ENCODE results near the gene RPS6KA5.
A peak's percentile ranks its signal among the peaks of the same experiment; 100 is the strongest.

Gene RPS6KA5

GRCh38 chr14:90911121-90911520, 149.3 kb downstream of the RPS6KA5 start:
- no peak overlapping the region for H4K91ac ChIP-seq (ENCODE audit: low read depth, low read length)
- H3K4me2 ChIP-seq (ENCODE audit: low read length) = no peak overlapping the region
- DNase-seq = no peak
- H3K27me3 ChIP-seq (ENCODE audit: insufficient read depth, low read length) = no peaks in the 10 kb centered on the region
- H3K18ac ChIP-seq (ENCODE audit: low read length) = no peak overlapping the region
- no peak overlapping the region for H3K23ac ChIP-seq (ENCODE audit: low read length)
- no peak overlapping the region for H3K9ac ChIP-seq (ENCODE audit: low read length)
- H2AK5ac ChIP-seq (ENCODE audit: low read length) = no peak overlapping the region
- no CpG with 5 or more reads among the region's 1 CpG for WGBS (ENCODE audit: extremely low coverage, insufficient coverage, insufficient read length)
- no peak overlapping the region for H2BK5ac ChIP-seq (ENCODE audit: low read depth, low read length, poor library complexity)
- no peak overlapping the region for H4K12ac ChIP-seq (ENCODE audit: low read depth, low read length)
- H3K79me1 ChIP-seq (ENCODE audit: low read length) = no peaks in the 10 kb centered on the region
- no peak overlapping the region for H3K14ac ChIP-seq (ENCODE audit: low read length)
- no peaks in the 10 kb centered on the region for H3K79me2 ChIP-seq (ENCODE audit: control insufficient read depth, insufficient read depth, low read length, poor library complexity)
- no peak overlapping the region for H4K8ac ChIP-seq (ENCODE audit: low read depth, low read length)
- H3K4ac ChIP-seq (ENCODE audit: low read depth, low read length) = no peak overlapping the region
- no peaks in the 10 kb centered on the region for H3K4me1 ChIP-seq (ENCODE audit: control insufficient read depth in 1 of 2, insufficient read depth in 2 of 2, low read length in 2 of 2)
- H2BK12ac ChIP-seq (ENCODE audit: low read length) = no peak overlapping the region
- H3K4me3 ChIP-seq (ENCODE audit: low read depth, low read length) = no peak overlapping the region
- no peak overlapping the region for H3K27ac ChIP-seq (ENCODE audit: low read depth, low read length)
- no peak overlapping the region for H2BK120ac ChIP-seq (ENCODE audit: insufficient read depth, low read length, poor library complexity)
- no peaks in the 10 kb centered on the region for H3K36me3 ChIP-seq (ENCODE audit: control insufficient read depth in 1 of 2, insufficient read depth in 2 of 2, low read length in 2 of 2)
- H3K9me3 ChIP-seq (ENCODE audit: insufficient read depth, low read depth, low read length) = no peaks in the 10 kb centered on the region
- no peak overlapping the region for H2AFZ ChIP-seq (ENCODE audit: insufficient read depth, low read length, poor library complexity)

GRCh38 chr14:90907178-90907577, 153.3 kb downstream of the RPS6KA5 start:
- no peak overlapping the region for H4K8ac ChIP-seq (ENCODE audit: low read depth, low read length)
- H3K27me3 ChIP-seq (ENCODE audit: insufficient read depth, low read length) = no peaks in the 10 kb centered on the region
- H3K18ac ChIP-seq (ENCODE audit: low read length) = no peak overlapping the region
- H3K4ac ChIP-seq (ENCODE audit: low read depth, low read length) = no peak overlapping the region
- no peak overlapping the region for H2AK5ac ChIP-seq (ENCODE audit: low read length)
- no peak overlapping the region for H2BK120ac ChIP-seq (ENCODE audit: insufficient read depth, low read length, poor library complexity)
- H4K91ac ChIP-seq (ENCODE audit: low read depth, low read length) = no peak overlapping the region
- no peak overlapping the region for H3K4me2 ChIP-seq (ENCODE audit: low read length)
- no CpG with 5 or more reads among the region's 3 CpGs for WGBS (ENCODE audit: extremely low coverage, insufficient coverage, insufficient read length)
- no peak overlapping the region for H4K12ac ChIP-seq (ENCODE audit: low read depth, low read length)
- H2BK5ac ChIP-seq (ENCODE audit: low read depth, low read length, poor library complexity) = no peak overlapping the region
- H3K79me2 ChIP-seq (ENCODE audit: control insufficient read depth, insufficient read depth, low read length, poor library complexity) = no peaks in the 10 kb centered on the region
- H3K27ac ChIP-seq (ENCODE audit: low read depth, low read length) = no peak overlapping the region
- no peaks in the 10 kb centered on the region for H3K79me1 ChIP-seq (ENCODE audit: low read length)
- no peaks in the 10 kb centered on the region for H3K9me3 ChIP-seq (ENCODE audit: insufficient read depth, low read depth, low read length)
- no peak overlapping the region for H3K9ac ChIP-seq (ENCODE audit: low read length)
- no peaks in the 10 kb centered on the region for H3K36me3 ChIP-seq (ENCODE audit: control insufficient read depth in 1 of 2, insufficient read depth in 2 of 2, low read length in 2 of 2)
- no peak overlapping the region for H3K14ac ChIP-seq (ENCODE audit: low read length)
- no peak overlapping the region for H3K23ac ChIP-seq (ENCODE audit: low read length)
- no peak overlapping the region for H3K4me3 ChIP-seq (ENCODE audit: low read depth, low read length)
- no peak overlapping the region for H2BK12ac ChIP-seq (ENCODE audit: low read length)
- H2AFZ ChIP-seq (ENCODE audit: insufficient read depth, low read length, poor library complexity) = no peak overlapping the region
- no peaks in the 10 kb centered on the region for H3K4me1 ChIP-seq (ENCODE audit: control insufficient read depth in 1 of 2, insufficient read depth in 2 of 2, low read length in 2 of 2)
- no peak for DNase-seq

GRCh38 chr14:90905531-90905930, 154.9 kb downstream of the RPS6KA5 start:
- Histone ChIP-seq H3K23ac (ENCODE audit: low read length) (no peak overlapping the region), H3K4ac (ENCODE audit: low read depth, low read length) (no peak overlapping the region), H3K79me1 (ENCODE audit: low read length) (no peaks in the 10 kb centered on the region), H3K79me2 (ENCODE audit: control insufficient read depth, insufficient read depth, low read length, poor library complexity) (no peaks in the 10 kb centered on the region), H4K8ac (ENCODE audit: low read depth, low read length) (no peak overlapping the region), H3K9me3 (ENCODE audit: insufficient read depth, low read depth, low read length) (no peaks in the 10 kb centered on the region), H3K36me3 (ENCODE audit: control insufficient read depth in 1 of 2, insufficient read depth in 2 of 2, low read length in 2 of 2) (no peaks in the 10 kb centered on the region), H3K18ac (ENCODE audit: low read length) (no peak overlapping the region), H3K27me3 (ENCODE audit: insufficient read depth, low read length) (no peaks in the 10 kb centered on the region), H4K12ac (ENCODE audit: low read depth, low read length) (no peak overlapping the region), H3K4me2 (ENCODE audit: low read length) (no peak overlapping the region), H3K4me1 (ENCODE audit: control insufficient read depth in 1 of 2, insufficient read depth in 2 of 2, low read length in 2 of 2) (no peaks in the 10 kb centered on the region), H3K14ac (ENCODE audit: low read length) (no peak overlapping the region), H3K27ac (ENCODE audit: low read depth, low read length) (no peak overlapping the region), H3K4me3 (ENCODE audit: low read depth, low read length) (no peak overlapping the region), H2BK120ac (ENCODE audit: insufficient read depth, low read length, poor library complexity) (no peak overlapping the region), H2AK5ac (ENCODE audit: low read length) (no peak overlapping the region), H2BK5ac (ENCODE audit: low read depth, low read length, poor library complexity) (no peak overlapping the region), H2BK12ac (ENCODE audit: low read length) (no peak overlapping the region), H3K9ac (ENCODE audit: low read length) (no peak overlapping the region), H4K91ac (ENCODE audit: low read depth, low read length) (no peak overlapping the region), H2AFZ (ENCODE audit: insufficient read depth, low read length, poor library complexity) (no peak overlapping the region)
- no peak for DNase-seq

- Histone ChIP-seq H2BK120ac (ENCODE audit: insufficient read depth, low read length, poor library complexity) (no peak overlapping the region), H3K23ac (ENCODE audit: low read length) (no peak overlapping the region), H4K91ac (ENCODE audit: low read depth, low read length) (no peak overlapping the region), H2AFZ (ENCODE audit: insufficient read depth, low read length, poor library complexity) (no peak overlapping the region), H3K79me2 (ENCODE audit: control insufficient read depth, insufficient read depth, low read length, poor library complexity) (no peaks in the 10 kb centered on the region), H3K4ac (ENCODE audit: low read depth, low read length) (no peak overlapping the region), H3K14ac (ENCODE audit: low read length) (no peak overlapping the region), H4K8ac (ENCODE audit: low read depth, low read length) (no peak overlapping the region), H3K27ac (ENCODE audit: low read depth, low read length) (no peak overlapping the region), H3K4me2 (ENCODE audit: low read length) (no peak overlapping the region), H3K18ac (ENCODE audit: low read length) (no peak overlapping the region), H2BK12ac (ENCODE audit: low read length) (no peak overlapping the region), H3K4me3 (ENCODE audit: low read depth, low read length) (no peak overlapping the region), H3K9ac (ENCODE audit: low read length) (no peak overlapping the region), H3K9me3 (ENCODE audit: insufficient read depth, low read depth, low read length) (no peaks in the 10 kb centered on the region), H4K12ac (ENCODE audit: low read depth, low read length) (no peak overlapping the region), H3K79me1 (ENCODE audit: low read length) (no peaks in the 10 kb centered on the region), H3K27me3 (ENCODE audit: insufficient read depth, low read length) (no peaks in the 10 kb centered on the region), H3K4me1 (ENCODE audit: control insufficient read depth in 1 of 2, insufficient read depth in 2 of 2, low read length in 2 of 2) (no peaks in the 10 kb centered on the region), H2AK5ac (ENCODE audit: low read length) (no peak overlapping the region), H2BK5ac (ENCODE audit: low read depth, low read length, poor library complexity) (no peak overlapping the region), H3K36me3 (ENCODE audit: control insufficient read depth in 1 of 2, insufficient read depth in 2 of 2, low read length in 2 of 2) (peaks cover 0 to 2% of the 10 kb centered on the region in 2 experiments)
- WGBS (ENCODE audit: extremely low coverage, insufficient coverage, insufficient read length) = no CpG with 5 or more reads among the region's 1 CpG
- peak; percentile 48 to 68 for DNase-seq
Measured at GRCh38 chr14:90903101-90903500, 157.3 kb downstream of the RPS6KA5 start.
